Chondrocyte (in vitro differentiated cells): ENCODE data around the gene KIF5A. TPM values are rescaled to one million over a fixed set of nuclear protein-coding genes. Genes with fewer than 3 reads are reported as not detected.
"Not testable (repeated sequence)": the region's sequence is repeated elsewhere in the genome, so short reads cannot be mapped to it uniquely, and the experiment has no call there.

Experiments used
- DNase-seq: peaks from one replicate; pipeline ENCODE4 v3.0.0; 2021; ENCODE audit warnings: mixed read lengths, low spot score
- H3K27ac Mint-ChIP-seq: one replicate; pipeline ENCODE4 v1.8.0; 2021; ENCODE audit warnings: mild to moderate bottlenecking, moderate library complexity, mixed read lengths; ENCODE audit not compliant: unreplicated experiment
- H3K27me3 Mint-ChIP-seq: 2 replicates; pipeline ENCODE4 v1.8.0; 2021; ENCODE audit warnings: low read depth, mixed read lengths
- H3K36me3 Mint-ChIP-seq: 2 replicates; pipeline ENCODE4 v1.8.0; 2021; ENCODE audit warnings: low read depth, mixed read lengths
- H3K4me1 Mint-ChIP-seq: 2 replicates; pipeline ENCODE4 v1.8.0; 2021; ENCODE audit warnings: low read depth, mild to moderate bottlenecking, mixed read lengths
- H3K4me3 Mint-ChIP-seq: one replicate; pipeline ENCODE4 v1.8.0; 2021; ENCODE audit warnings: mild to moderate bottlenecking, moderate library complexity, mixed read lengths; ENCODE audit not compliant: unreplicated experiment
- H3K9me3 Mint-ChIP-seq: 2 replicates; pipeline ENCODE4 v1.8.0; 2021; ENCODE audit warnings: low read depth, mixed read lengths
- total RNA-seq: library from RNA; stranded (reverse); gene quantifications from 3 replicates; pipeline ENCODE4 v1.2.1, GENCODE V29; 2021
- TF ChIP-seq, protein P1 (sequence below): fragments of 200-600 bp; sonication (generic); IDR thresholded peaks from 2 replicates; pipeline ENCODE4 v1.5.0; 2021; ENCODE audit warnings: antibody characterized with exemption, mild to moderate bottlenecking, moderate library complexity

Gene KIF5A
- total RNA-seq, 1 donor from 2014 or later = 3.5 TPM

GRCh38 chr12:57616383-57617101 lies 66.7 kb downstream of the KIF5A start:
- Mint-ChIP-seq H3K27me3 (peaks cover 13% of the 10 kb centered on the region), H3K4me1 (peaks cover 27% of the 10 kb centered on the region), H3K27ac (no peak overlapping the region), H3K36me3 (peaks cover 18% of the 10 kb centered on the region), H3K9me3 (no peaks in the 10 kb centered on the region), H3K4me3 (no peak overlapping the region)
- TF ChIP-seq, protein P1, sequence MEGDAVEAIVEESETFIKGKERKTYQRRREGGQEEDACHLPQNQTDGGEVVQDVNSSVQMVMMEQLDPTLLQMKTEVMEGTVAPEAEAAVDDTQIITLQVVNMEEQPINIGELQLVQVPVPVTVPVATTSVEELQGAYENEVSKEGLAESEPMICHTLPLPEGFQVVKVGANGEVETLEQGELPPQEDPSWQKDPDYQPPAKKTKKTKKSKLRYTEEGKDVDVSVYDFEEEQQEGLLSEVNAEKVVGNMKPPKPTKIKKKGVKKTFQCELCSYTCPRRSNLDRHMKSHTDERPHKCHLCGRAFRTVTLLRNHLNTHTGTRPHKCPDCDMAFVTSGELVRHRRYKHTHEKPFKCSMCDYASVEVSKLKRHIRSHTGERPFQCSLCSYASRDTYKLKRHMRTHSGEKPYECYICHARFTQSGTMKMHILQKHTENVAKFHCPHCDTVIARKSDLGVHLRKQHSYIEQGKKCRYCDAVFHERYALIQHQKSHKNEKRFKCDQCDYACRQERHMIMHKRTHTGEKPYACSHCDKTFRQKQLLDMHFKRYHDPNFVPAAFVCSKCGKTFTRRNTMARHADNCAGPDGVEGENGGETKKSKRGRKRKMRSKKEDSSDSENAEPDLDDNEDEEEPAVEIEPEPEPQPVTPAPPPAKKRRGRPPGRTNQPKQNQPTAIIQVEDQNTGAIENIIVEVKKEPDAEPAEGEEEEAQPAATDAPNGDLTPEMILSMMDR = no peak
- DNase-seq = no peak

- H3K4me1 Mint-ChIP-seq = peaks cover 27% of the 10 kb centered on the region
- DNase-seq = no peak
- TF ChIP-seq, protein P1 = no peak
- peaks cover 22% of the 10 kb centered on the region for H3K27me3 Mint-ChIP-seq
- no peak overlapping the region for H3K4me3 Mint-ChIP-seq
- H3K36me3 Mint-ChIP-seq = peaks cover 22% of the 10 kb centered on the region
- H3K27ac Mint-ChIP-seq = no peak overlapping the region
- H3K9me3 Mint-ChIP-seq = no peaks in the 10 kb centered on the region
These were observed 68.1 kb downstream of the KIF5A start for GRCh38 chr12:57617942-57618341.

GRCh38 chr12:57618431-57618830 lies 68.6 kb downstream of the KIF5A start:
- H3K4me3 Mint-ChIP-seq, H3K27ac Mint-ChIP-seq, DNase-seq, H3K9me3 Mint-ChIP-seq: not testable (repeated sequence)
- peaks cover 23% of the 10 kb centered on the region for H3K36me3 Mint-ChIP-seq
- H3K4me1 Mint-ChIP-seq = peaks cover 27% of the 10 kb centered on the region
- H3K27me3 Mint-ChIP-seq = peaks cover 25% of the 10 kb centered on the region

DNA sequence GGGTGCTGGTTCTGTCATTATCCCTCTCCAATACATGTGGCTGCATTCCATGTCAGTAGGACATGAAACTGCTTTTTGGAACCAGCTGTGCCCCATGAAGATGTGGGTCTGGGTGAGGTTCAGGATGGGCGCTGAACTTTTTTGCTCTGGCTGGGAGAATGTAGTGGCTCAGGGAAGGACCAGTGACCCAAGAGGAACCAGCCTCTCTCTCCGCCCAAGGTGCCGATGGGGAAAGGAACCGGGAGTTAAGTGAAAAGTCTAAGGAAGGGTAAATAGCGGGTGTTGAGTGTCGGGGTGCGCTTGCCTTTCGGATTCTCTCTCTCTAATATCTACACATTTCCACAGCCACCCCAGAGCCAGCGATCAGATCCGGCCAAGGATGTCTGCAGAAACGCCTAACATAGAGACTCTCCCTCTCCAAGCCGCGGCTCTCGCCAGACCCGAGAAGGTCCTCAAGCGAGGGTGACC lies 69.2 kb downstream of the KIF5A start:
- H3K27ac Mint-ChIP-seq = no peak overlapping the region
- H3K27me3 Mint-ChIP-seq = peaks cover 27% of the 10 kb centered on the region
- peaks cover 23% of the 10 kb centered on the region for H3K36me3 Mint-ChIP-seq
- DNase-seq = no peak
- H3K9me3 Mint-ChIP-seq = no peaks in the 10 kb centered on the region
- H3K4me3 Mint-ChIP-seq = no peak overlapping the region
- peaks cover 27% of the 10 kb centered on the region for H3K4me1 Mint-ChIP-seq
- TF ChIP-seq, protein P1 = no peak

DNA sequence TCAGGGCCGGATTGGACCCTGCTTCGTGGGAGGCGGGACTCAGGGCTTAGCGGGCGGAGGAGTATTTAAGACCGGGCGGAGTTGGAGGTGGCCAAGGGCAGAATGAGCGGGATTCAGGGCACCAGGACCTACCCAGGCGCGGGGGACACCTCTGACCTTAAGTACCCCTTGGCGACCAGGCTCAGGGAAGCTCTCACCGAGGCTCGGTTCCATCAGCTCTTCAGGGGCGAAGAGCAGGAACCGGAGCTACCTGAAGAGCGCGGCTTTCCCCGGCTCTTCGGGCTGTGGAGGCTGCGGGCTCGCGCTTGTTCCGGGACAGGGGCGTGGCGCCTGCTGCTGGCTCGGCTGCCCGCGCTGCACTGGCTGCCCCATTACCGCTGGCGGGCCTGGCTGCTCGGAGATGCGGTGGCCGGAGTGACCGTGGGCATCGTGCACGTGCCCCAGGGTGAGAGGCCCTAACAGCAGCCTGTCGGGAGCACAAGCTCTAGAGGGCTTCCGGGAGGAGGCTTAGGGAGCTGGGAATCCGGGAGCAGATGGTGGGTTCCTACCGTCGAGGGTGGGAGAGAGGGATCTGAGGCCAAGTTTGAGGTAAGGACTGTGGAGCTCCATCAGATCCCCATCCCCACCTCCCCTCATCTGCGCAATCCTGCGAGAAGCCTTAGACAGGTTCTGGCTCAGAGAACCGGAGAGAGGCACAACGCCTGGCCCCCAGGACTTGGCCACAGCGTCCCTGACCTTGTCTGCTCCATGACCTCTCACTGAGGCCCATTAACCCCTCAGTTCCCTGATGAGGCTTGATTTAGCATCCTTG lies 69.8 kb downstream of the KIF5A start:
- H3K9me3 Mint-ChIP-seq = no peaks in the 10 kb centered on the region
- H3K36me3 Mint-ChIP-seq = peaks cover 23% of the 10 kb centered on the region
- no peak overlapping the region for H3K4me3 Mint-ChIP-seq
- DNase-seq = no peak
- TF ChIP-seq, protein P1 = no peak
- H3K27ac Mint-ChIP-seq = no peak overlapping the region
- H3K4me1 Mint-ChIP-seq = peaks cover 27% of the 10 kb centered on the region
- H3K27me3 Mint-ChIP-seq = peaks cover 33% of the 10 kb centered on the region
